Fibroblast of skin of right quadriceps (primary cell): Measurements from ENCODE around the gene SCART1.
"Not testable (repeated sequence)": the region's sequence is repeated elsewhere in the genome, so short reads cannot be mapped to it uniquely, and the experiment has no call there.

ENCODE experiments used
- DNase-seq: peaks from one replicate; pipeline ENCODE4 v3.0.0-alpha.2; 2013

The SCART1 gene

GRCh38 chr10:133438711-133439273 is 15.0 kb upstream of the SCART1 start:
- no peak for DNase-seq

- DNase-seq: no peak
Observed at GRCh38 chr10:133439517-133440461, 14.0 kb upstream of the SCART1 start.

- no peak for DNase-seq
Observed at GRCh38 chr10:133440633-133441285, 13.0 kb upstream of the SCART1 start.

GRCh38 chr10:133441356-133441755 is 12.4 kb upstream of the SCART1 start:
- not testable (repeated sequence) for DNase-seq

- DNase-seq: no peak
Observed at GRCh38 chr10:133441780-133442179, 12.0 kb upstream of the SCART1 start.

- no peak for DNase-seq
Observed at GRCh38 chr10:133442191-133442966, 11.4 kb upstream of the SCART1 start.

- DNase-seq: no peak
Observed at GRCh38 chr10:133442967-133443924, 10.5 kb upstream of the SCART1 start.

GRCh38 chr10:133444342-133445267 is 9.1 kb upstream of the SCART1 start:
- DNase-seq: no peak

- DNase-seq: no peak
Observed at GRCh38 chr10:133445268-133445732, 8.4 kb upstream of the SCART1 start.

- no peak for DNase-seq
Observed at GRCh38 chr10:133445751-133446708, 7.7 kb upstream of the SCART1 start.

GRCh38 chr10:133446979-133447378 is 6.8 kb upstream of the SCART1 start:
- DNase-seq: no peak

- DNase-seq: no peak
Observed at GRCh38 chr10:133448120-133448519, 5.6 kb upstream of the SCART1 start.

GRCh38 chr10:133451346-133451745 is 2.4 kb upstream of the SCART1 start:
- DNase-seq: no peak

- DNase-seq: no peak
Observed at GRCh38 chr10:133452453-133452852, 1.3 kb upstream of the SCART1 start.

- DNase-seq: no peak
Observed at GRCh38 chr10:133454204-133454893, 604 bp downstream of the SCART1 start.

- no peak for DNase-seq
Observed at GRCh38 chr10:133455196-133455595, 1.5 kb downstream of the SCART1 start.

GRCh38 chr10:133455611-133456031 is 1.9 kb downstream of the SCART1 start:
- no peak for DNase-seq
